Inflammatory macrophage treated with lipopolysaccharide for 1 hour (primary cell): Measurements from ENCODE around the gene SHC2.
"Not testable (repeated sequence)": the region's sequence is repeated elsewhere in the genome, so short reads cannot be mapped to it uniquely, and the experiment has no call there.

Experiments used
- DNase-seq, 2 donors: peaks; one replicate each; pipeline ENCODE4 v3.0.0-alpha.2; 2020 to 2022

Gene SHC2

DNA sequence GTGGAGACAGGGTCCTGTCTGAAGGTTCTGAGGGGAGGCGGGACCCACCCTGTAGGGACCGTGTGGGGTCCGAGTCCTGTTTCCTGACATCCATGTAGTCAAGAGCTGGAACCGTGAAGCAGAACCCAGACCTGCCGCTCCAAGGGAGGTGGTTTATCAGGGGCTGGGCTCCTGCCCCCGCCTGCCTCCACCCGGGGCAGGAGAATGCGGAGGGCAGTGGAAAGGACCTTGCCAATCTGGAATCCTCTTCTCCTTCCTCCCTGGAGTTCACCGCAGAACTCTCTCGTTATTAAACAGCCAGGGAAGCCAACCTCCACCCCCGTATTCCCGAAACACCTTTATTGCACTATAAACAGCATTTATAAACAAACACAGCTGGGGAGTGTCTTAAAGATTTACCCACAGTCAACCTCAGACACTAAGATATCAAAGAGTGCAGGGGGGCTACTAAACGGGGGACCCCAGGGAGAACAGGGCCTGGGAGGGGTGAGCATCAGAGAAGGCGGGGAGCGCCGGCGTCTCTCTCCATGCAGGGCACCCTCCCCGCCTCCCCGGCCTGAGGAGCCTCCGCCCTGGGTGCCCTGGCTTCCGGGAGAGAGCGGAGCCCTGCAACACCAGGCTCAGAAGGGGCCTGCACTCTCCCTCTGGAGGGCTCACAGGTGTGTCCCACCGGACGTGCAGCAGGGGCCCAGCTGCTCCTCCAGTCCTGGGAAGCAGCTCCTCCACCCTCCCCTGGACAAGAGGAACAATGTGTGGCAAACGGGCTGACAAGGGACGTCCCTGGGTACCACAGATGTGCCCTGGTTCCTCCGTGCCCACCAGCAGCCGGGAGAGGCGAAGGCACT, 55.5 kb downstream of the SHC2 start:
- no peak for DNase-seq

DNA sequence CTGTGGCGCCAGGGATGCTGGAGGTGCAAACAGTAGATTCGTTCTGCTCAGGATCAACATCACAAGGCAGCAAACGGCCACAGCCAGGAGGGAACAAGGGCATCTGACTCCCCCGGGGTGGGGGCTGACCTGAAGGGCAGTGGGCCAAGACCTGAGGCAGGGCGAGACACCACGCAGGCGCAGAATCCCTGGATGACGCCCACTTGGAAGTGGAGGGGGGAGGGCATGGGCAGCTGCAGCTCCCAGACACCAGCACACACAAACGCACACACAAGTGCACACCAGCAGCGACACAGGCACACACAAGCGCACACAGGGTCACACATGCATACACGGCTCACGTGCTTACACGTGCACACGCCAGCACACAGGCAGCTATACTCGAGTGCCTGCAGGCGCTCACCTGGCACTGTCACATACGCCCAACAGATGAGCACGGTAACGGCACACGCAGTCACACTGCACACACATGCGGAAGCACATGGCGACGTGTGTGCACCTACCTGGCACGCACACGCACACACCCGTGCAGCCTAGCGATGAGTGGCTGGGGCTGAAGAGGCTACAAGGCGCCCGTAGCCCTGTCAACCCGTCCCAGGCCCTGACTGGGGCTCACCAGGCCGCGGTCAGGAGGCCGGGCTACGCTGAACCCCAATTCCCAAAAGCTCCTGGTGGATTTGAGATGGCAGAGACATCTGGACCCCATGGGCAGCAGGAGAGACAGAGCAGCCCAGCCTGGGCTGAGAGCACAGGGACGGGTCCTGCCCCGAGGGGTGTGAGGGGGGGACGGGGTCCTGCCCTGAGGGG, 57.4 kb downstream of the SHC2 start:
- DNase-seq: no peak

DNA sequence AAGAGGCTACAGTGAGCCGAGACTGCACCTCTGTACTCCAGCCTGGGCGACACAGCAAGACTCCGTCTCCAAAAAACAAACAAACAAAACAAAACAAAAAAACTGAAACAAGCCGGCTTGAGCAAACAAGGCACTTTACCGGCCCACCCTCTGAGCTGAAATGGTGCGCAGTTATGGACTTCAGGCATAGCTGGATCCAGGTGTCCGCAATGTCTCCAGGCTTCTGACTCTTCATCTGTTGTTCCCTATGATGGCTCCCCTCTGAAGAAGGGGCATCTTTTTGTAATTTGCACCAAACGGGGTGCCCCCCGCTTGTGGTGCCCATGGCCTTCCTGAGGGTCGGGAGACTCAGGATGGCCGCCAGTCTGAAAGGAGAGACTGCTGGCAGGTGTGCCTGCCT, 58.0 kb downstream of the SHC2 start:
- no peak for DNase-seq

DNA sequence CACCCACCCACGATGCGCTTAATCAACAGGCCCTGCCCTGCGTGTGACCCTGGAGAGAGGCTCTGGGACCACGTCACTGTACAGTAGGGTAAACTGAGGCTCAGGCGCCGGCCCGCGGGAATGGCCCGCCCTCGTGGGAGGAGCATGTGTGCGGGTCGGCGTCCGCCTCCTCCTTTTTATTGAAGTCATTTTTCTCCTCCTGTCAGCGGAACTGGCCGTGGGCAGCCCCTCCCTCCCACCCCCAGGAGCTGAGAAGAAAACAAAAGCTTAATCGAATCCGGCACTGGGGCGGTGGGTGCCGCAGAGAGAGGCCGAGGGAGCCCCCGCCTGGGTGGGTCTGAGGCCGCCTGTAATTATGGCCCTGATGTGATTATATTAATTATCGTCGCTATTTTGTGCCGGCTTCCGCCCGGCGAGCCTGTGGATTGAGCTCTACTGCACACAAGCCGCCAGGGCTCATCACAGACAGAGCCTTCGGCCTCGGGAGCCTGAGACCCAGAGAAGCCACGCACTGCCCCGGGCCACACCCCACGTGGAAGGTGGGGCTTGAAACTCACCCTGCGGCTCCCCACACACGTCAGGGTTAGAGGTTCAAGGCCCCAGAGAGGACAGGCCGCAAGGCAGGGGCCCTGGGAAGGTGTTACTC, 58.8 kb downstream of the SHC2 start:
- no peak for DNase-seq

DNA sequence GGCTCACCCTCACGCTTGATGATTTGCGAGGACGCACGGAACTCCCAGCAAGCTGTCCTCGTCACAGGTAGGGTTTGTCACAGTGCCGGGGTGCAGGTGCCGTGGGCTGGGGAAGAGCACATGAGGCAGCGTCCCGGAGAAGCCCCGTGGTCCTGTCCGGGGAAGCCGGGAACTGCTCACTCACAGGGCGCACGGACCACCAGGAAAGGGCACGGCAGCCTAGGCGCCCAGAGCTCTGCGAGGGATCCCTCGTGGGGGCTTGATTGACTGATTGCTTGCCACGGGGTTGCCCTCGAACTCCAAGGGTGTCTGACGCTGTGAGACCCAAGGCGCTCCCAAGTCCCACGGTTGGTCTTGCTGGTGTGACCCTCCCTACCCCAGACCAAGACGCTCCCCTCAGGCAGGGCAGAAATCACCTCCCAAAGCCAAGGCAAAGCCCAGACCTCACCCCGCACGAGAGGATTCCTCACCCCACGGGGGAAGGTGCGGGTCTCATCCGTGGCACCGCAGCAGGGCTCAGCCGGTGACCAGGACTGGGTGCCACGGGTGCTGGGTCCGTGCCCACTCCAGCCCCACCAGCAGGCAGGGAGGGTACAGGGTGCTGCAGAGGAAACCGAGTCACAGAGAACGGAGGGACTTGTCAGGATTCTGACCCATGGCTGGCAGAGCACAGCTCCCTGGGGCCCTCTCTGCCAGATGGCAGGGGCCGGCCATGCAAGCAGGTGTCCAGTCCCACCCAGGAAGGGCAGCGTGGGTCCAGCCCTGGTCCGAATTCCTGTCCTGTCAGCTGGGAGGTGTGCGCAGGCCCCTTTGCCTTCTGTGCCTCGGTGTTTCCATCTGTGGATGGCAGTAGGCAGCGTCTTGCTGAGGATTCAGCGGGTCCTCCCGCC, 59.6 kb downstream of the SHC2 start:
- DNase-seq: no peak

DNA sequence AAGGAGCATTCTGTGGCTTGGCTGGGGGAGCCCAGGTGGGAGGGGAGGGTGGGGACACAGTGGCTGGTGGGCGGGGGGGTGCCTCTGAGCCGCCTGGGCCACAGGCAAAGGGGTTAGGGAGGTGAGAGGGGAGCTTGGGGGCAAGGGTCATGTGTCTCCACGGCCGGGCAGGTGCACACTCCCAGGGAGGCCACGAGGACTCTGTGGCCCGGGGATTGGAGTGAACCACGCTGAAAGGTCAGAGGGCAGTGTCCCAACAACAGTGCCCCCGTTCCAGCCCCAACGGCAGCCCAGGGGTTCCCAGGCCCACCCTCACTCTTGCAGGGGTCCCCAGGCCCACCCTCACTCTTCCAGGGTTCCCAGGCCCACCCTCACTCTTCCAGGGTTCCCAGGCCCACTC, 61.5 kb downstream of the SHC2 start:
- DNase-seq: no peak

DNA sequence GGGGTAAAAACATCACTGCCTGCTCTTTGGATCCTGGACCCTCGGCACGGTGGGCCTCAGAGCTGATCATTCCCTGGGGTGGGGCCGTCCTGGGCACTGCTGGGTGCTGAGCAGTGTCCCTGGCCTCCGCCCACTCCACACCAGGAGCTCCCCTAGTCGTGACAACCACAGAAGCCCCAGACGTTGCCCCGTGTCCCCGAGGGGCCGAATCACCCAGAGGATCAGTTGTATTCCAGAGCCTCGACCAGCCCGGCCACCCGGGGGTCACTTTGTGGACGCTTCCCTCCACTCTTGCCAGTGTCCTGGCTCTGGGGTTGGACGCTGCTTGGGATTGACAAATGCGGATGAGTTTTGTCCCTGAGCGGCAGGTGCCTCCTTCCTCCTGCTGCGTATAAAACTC, 62.1 kb downstream of the SHC2 start:
- DNase-seq: no peak

DNA sequence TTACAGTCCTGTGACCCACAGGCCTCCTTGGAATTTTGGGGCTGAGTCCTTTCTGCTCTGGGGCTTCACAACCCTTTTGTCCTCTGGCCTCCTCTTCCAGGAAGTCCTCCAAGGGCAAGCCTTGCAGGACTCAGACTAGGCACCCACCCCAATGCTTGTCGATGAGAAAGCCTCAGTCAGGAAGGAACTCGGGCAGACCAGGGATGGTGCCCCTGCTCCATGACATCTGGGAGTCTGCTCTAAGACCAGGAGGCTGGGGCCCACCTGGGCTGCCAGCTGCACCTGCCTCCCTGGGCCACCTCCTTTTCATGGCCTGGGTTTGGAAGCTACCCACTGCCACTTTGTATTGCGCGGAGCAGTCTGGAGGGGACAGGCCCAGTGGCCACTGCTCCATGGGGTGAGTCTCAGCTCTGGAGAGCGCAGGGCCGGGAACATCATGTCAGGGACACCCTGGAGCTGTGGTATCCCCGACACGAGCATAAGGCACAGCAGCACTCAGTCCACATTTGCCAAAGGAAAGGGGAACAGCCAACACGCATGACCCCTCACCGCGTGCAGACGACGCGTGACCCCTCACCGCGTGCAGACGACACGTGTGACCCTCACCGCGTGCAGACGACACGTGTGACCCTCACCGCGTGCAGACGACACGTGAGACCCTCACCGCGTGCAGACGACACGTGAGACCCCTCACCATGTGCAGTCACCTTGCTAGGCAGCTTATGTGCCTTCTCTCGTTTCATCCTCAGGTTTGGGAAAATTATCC, 62.7 kb downstream of the SHC2 start:
- DNase-seq: no peak

DNA sequence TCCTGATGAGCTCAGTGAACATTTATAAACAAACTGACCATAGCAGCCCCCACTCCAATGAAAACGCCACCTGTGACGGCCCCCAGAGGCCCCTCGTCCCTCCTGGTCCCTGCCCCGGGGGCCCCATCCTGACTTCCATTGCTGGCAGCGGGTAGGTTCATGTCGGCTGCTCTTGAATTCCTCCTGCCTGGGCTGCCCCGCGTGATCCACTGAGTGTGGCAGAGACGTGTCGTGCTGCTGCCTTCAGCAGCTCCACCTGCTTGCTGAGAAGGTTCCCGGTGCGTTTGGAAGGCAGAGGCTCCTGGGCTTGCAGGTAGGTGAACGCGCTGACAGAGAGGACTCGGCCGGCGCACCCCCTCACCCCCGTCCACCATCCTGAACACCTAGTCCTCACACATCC, 63.5 kb downstream of the SHC2 start:
- DNase-seq: no peak

DNA sequence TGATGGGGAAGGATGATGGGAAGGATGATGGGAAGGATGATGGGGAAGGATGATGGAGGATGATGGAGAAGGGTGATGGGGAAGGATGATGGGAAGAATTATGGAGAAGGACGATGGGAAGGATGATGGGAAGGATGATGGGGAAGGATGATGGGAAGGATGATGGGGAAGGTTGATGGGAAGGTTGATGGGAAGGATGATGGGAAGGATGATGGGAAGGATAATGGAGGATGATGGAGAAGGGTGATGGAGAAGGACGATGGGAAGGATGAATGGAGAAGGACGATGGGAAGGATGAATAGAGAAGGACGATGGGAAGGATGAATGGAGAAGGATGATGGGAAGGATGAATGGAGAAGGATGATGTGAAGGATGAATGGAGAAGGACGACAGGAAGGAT, 65.4 kb downstream of the SHC2 start:
- no peak for DNase-seq

DNA sequence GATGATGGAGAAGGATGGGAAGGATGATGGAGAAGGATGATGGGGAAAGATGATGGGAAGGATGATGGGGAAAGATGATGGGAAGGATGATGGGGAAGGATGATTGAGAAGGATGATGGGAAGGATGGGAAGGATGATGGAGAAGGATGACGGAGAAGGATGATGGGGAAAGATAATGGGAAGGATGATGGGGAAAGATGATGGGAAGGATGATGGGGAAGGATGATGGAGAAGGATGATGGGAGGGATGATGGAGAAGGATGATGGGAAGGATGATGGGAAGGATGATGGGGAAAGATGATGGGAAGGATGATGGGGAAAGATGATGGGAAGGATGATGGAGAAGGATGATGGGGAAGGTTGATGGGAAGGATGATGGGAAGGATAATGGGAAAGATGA, 66.0 kb downstream of the SHC2 start:
- DNase-seq: not testable (repeated sequence)

DNA sequence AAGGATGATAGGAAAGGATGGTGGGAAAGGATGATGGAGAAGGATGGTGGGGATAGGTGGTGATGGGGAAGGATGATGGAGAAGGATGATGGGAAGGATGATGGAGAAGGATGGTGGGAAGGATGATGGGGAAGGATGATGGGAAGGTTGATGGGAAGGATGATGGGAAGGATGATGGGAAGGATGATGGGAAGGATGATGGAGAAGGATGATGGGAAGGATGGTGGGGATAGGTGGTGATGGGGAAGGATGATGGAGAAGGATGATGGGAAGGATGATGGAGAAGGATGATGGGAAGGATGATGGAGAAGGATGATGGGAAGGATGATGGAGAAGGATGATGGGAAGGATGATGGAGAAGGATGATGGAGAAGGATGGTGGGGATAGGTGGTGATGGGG, 67.3 kb downstream of the SHC2 start:
- DNase-seq: not testable (repeated sequence)

DNA sequence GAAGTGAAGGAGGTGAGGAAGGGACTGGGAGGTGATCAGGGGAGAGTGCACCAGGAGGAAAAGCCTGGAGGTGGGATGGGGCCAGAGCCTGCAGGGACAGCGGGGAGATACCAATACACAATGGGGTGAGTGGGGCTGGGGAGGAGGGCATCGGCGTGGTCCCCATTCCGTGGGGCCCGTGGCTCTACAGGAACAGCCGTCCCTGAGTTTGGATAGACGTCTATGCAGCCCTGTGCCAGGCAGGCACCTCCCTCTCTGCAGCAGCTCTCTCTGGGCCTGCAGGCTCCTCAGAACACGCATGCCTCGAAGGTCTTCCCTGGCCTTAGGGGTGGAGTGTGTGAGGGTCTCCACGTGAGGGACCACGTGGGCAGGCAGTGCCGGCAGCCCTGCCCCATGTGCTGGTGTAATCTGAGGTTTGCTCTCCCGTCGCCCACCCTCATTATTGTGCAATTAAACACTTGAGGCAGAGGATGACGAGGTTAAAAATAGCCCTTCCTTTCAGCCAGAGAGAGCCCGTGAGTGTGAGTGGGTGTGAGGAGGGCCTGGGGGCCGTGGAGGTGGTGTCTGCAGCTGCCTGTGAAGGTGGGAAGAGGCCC, 68.4 kb downstream of the SHC2 start:
- DNase-seq: no peak

DNA sequence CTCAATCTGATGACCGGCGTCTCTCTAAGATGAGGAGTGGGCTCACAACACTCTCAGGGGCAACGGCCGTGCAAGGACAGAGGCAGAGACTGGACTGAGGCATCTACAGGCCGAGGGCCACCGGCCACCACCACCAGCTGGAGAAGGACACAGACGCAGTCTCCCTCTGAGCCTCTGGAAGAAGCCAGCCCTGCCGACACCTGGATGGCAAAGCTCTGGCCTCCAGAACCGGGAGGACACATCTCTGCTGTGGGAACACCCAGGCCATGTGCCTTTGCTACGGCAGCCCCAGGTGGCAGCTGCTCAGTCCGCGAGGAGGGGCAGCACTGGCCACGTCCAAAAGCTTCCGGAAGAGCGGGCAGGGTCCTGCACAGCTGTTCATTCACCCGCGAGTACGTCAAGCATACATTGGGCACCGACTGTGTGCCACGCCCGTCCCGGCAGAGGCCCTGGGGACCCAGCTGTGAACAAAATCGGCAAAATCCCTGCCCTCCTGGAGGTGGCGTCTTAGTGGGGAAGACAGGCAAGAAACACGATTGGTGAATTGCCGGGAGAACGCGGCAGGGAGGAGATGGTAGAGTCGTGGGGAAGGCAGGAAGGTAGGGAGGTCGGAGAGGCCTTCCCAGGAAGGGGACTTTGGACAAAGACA, 69.0 kb downstream of the SHC2 start:
- no peak for DNase-seq

DNA sequence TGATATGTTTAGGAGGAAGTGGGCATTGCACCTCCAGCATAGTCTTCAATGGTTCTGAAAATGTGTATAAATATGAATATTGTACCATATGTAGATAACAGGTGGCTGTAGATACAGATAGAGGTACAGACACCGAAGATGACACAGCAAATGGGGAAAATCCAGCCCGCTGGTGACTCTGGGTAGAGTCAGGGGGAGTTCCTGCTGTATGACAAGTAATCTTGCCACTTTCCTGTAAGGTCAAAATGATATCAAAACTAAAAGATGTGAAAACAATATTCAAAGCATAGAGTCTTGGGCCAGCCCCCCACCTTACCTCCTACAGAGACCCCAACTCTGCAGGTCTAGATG, 69.7 kb downstream of the SHC2 start:
- DNase-seq: no peak

DNA sequence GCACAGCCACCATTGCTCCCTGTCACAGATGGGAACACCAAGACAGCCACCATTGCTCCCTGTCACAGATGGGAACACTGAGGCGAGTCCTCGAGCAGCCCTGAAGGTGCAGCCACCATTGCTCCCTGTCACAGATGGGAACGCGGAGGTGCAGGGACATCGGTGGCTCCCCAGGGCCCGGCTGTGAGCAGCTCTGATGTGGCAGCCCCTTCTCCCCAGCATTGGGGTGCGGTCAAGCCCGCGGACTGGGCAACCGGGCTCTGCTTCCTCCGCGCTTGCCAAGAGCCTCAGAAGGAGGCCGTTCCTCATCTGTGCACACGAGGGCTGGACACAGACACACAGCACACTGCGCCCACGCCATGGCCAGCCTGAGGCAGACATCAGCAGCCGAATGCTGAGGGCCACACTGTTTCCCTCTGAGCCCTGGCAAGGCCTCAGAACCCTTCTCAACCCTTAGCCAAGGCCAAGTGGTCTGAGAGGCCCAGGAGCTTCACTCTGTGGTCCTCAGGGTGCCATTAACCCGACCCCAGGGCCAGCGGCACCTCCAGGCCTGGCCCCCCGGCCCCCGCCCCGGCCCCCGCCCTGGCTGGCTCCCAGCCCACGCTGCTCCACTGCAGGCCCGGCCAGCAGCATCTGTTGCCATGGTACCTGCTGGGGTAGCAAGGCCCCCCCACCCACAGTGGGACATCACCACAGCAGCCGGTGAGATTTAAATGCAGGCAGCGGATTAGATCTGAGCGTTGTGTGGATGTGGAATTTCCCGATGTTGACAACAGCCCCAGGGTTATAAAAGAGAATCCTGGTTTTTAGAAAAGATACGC, 70.2 kb downstream of the SHC2 start:
- no peak for DNase-seq

DNA sequence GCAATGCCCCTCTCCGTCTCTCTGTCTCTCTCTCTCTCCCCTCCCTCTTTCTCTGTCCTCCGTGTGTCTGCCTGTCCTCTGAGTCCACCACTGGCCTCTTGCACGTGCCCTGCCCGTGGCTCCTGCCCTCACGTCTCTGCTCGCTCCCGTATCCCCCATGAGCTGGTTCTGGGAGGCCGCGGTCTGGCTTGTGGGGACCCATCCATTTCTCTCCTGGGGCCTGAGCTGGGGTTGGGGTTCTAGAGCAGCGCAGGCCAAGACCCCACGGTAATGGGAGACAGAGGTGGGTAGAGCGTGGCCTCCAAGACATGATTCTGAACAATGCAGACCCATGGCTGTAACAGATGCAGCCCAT, 70.9 kb downstream of the SHC2 start:
- no peak for DNase-seq

DNA sequence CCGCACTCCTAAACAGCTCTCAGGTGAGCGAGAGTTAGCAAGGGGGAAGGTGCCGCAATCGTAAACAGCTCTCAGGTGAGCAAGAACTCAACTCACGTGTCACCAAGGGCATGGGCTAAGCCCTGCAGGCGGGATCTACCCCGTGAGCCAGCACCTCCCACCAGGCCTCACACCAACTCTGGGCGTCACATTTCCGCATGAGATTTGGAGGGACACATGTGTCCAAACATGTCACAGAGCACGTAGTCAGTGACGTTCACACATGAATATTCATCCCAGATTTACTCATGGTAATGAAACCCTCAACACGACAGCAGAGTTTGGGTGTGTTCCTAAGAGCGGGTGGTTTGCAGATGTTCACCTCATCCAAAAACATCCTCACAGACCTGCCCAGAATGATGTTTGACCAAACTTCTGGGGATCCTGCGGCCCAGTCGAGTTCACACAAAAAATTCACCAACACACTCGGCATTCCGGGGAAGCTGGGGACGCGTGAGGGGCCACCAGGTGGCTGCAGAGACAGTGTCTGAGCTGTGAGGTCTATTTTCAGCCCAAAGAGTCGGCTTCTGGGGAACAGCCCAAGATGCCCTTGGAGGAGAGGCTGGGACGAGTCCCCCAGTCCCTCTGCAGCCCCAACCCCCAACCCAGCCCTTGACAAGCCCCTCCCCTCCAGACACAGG, 71.4 kb downstream of the SHC2 start:
- no peak for DNase-seq

DNA sequence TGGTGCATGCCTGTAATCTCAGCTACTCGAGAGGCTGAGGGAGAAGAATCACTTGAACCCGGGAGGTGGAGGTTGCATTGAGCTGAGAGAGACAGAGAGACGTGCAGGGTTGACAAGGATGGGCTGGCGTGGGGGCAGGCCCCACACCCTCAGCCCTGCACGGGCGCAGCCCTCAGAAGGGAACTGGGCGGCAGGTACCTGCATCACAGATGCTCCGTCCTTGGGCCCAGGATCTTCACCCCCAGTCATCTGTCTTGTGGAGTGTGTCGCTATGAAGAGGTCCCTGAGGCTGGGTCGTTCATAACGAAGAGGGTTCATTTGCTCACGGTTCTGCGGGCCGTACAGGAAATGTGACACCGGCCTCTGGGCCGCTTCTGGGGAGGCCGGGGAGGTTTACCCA, 72.1 kb downstream of the SHC2 start:
- no peak for DNase-seq

DNA sequence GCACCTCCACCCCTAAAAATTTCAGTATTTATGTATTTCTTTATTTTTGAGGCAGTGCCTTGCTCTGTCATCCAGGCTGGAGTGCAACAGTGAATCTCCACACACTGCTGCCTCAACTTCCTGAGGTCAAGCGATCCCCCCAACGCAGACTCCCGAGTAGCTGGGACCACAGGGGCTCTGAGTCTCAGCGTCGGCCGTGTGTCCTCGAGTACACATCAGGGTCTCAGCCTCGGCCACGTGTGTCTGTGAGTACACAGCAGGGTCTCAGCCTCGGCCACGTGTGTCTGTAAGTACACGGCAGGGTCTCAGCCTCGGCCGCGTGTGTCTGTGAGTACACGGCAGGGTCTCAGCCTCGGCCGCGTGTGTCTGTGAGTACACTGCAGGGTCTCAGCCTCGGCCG, 73.1 kb downstream of the SHC2 start:
- DNase-seq: no peak
